ENCODE data around the gene LRRC4B. TPM values are rescaled to one million over a fixed set of nuclear protein-coding genes. Genes with fewer than 3 reads are reported as not detected.
"Not testable (repeated sequence)": the region's sequence is repeated elsewhere in the genome, so short reads cannot be mapped to it uniquely, and the experiment has no call there.

The LRRC4B gene
- total RNA-seq, 1 donor from 2014 or later = 56.0 TPM

DNA sequence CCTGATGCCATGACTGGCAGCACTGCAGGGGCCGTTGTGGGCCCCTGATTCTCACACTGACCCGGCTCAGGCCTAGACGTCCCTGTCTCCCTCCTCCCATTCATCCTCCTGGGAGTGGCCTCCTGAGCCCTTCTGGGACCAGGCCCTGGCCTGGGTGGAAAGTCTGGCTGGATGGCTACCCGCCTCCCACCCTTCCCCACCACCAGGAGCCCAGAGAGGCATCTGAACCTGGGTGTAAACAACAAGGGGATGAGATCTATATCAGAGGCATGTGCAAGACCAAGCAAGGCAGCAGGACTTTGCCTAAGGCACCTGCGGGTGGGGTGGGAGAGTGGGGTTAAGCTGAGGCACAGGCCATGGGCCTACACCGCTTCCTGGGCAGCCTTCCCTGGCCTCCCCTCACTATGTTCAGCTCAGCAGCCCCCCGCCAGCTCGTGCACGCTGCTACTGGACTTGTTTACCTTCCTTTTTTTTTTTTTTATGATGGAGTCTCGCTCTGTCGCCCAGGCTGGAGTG lies 32.5 kb downstream of the LRRC4B start:
- TF ChIP-seq, protein P1, sequence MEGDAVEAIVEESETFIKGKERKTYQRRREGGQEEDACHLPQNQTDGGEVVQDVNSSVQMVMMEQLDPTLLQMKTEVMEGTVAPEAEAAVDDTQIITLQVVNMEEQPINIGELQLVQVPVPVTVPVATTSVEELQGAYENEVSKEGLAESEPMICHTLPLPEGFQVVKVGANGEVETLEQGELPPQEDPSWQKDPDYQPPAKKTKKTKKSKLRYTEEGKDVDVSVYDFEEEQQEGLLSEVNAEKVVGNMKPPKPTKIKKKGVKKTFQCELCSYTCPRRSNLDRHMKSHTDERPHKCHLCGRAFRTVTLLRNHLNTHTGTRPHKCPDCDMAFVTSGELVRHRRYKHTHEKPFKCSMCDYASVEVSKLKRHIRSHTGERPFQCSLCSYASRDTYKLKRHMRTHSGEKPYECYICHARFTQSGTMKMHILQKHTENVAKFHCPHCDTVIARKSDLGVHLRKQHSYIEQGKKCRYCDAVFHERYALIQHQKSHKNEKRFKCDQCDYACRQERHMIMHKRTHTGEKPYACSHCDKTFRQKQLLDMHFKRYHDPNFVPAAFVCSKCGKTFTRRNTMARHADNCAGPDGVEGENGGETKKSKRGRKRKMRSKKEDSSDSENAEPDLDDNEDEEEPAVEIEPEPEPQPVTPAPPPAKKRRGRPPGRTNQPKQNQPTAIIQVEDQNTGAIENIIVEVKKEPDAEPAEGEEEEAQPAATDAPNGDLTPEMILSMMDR (IDR thresholded peaks at IDR 0.05) = no peak
- Histone ChIP-seq H3K27me3 (no peaks in the 10 kb centered on the region), H3K9me3 (peaks cover 0 to 11% of the 10 kb centered on the region in 2 donors), H3K27ac (no peak overlapping the region), H3K4me1 (no peaks in the 10 kb centered on the region), H3K4me3 (no peak overlapping the region), H3K36me3 (no peaks in the 10 kb centered on the region)
- DNase-seq (ENCODE audit: low spot score in 2 of 2) = no peak
- intact Hi-C loops (cut with DNase I) = no loop called here

DNA sequence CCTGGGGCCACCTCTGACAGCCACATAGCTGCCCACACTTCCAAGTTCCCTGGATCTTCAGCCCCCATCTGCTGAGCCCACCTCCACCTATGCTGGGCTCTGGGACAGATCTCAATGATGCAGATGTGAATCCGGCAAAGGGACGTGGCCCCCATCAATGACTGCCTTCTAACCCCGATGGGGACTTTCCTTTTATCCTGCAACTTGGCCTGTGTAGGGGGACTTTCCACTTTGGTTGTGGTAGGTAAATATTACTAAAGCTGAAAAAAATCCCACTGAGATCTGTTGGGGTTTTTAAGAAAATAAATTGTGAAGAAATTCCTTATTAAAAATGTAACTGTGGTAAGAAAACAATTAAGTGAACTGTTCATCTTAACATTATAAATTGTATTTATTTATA lies 33.8 kb downstream of the LRRC4B start:
- H3K9me3 ChIP-seq = peaks cover 0 to 11% of the 10 kb centered on the region in 2 donors
- no peak overlapping the region for H3K27ac ChIP-seq
- H3K4me3 ChIP-seq = no peak overlapping the region
- DNase-seq (ENCODE audit: low spot score in 2 of 2) = no peak
- H3K4me1 ChIP-seq = no peaks in the 10 kb centered on the region
- H3K27me3 ChIP-seq = no peaks in the 10 kb centered on the region
- intact Hi-C loops (cut with DNase I) = no loop called here
- H3K36me3 ChIP-seq = no peaks in the 10 kb centered on the region
- TF ChIP-seq, protein P1 (IDR thresholded peaks at IDR 0.05) = no peak

DNA sequence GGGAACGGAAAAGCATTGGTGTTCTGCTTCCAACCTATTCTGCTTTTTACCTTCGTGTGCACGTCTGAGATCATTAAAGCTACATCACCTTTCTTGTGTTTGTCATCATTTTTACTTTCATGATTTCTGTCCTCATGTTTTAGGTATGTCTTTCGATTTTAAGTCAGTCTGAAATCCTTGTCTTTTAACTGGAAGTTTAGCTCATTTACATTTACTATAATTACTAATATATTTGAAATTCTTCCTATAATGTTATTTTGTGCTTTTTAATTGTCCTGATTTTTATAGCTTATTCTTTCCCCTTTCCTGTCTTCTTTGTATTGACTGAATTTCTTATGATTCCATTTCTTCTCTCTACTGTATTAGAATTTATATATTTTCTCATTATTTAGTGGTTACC lies 35.3 kb downstream of the LRRC4B start:
- Histone ChIP-seq H3K4me1 (no peaks in the 10 kb centered on the region), H3K27ac (no peak overlapping the region), H3K9me3 (peaks cover 0 to 11% of the 10 kb centered on the region in 2 donors), H3K27me3 (no peaks in the 10 kb centered on the region), H3K36me3 (no peaks in the 10 kb centered on the region), H3K4me3 (no peak overlapping the region)
- intact Hi-C loops (cut with DNase I) = no loop called here
- DNase-seq (ENCODE audit: low spot score in 2 of 2) = no peak
- TF ChIP-seq, protein P1 (IDR thresholded peaks at IDR 0.05) = no peak

DNA sequence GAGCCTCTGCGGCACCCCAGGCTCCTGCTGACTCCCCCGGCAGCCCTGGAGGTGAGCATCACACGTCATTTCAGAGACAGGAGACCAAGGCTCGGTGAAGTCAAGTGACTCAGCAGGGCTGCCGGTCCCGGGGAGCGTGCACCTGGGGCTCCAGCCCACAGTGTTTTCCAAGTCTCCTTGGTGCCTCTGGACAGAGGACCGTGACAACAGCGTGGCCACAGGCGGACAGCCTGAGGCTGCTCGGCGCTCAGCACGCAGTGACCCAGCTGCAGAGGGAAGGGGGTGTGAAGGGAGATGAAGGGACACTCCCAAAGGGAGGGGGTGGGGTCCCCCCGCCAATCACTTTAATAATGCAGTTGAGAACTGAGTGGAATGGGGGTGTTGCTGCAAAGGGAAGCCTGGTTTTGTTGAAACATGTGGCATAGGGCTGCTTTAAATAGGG lies 37.0 kb downstream of the LRRC4B start:
- H3K4me3 ChIP-seq = no peak overlapping the region

DNA sequence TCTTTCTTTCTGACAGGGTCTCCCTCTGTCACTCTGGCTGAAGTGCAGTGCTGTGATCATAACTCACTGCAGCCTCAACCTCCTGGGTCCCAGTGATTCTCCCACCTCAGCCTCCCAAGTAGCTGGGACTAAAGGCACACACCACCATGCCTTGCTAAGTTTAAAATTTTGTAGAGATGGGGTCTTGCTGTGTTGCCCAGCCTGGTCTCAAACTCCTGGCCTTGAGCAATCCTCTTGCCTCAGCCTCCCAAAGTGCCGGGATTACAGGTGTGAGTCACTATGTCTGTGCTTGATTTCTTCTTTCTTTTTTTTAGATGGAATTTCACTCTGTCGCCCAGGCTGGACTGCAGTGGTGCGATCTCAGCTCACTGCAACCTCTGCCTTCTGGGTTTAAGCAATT lies 40.2 kb downstream of the LRRC4B start:
- H3K36me3 ChIP-seq; H3K9me3 ChIP-seq; H3K4me3 ChIP-seq; DNase-seq (ENCODE audit: low spot score in 2 of 2); H3K27me3 ChIP-seq; H3K4me1 ChIP-seq; intact Hi-C loops (cut with DNase I); H3K27ac ChIP-seq: not testable (repeated sequence)

More for the DNA sequence above, 37.0 kb downstream of the LRRC4B start:
- Histone ChIP-seq H3K27ac (no peak overlapping the region), H3K9me3 (peaks cover 0 to 11% of the 10 kb centered on the region in 2 donors), H3K4me1 (no peaks in the 10 kb centered on the region), H3K36me3 (no peaks in the 10 kb centered on the region), H3K27me3 (no peaks in the 10 kb centered on the region)
- DNase-seq (ENCODE audit: low spot score in 2 of 2) = no peak
- intact Hi-C loops (cut with DNase I) = no loop called here
- TF ChIP-seq, protein P1 (IDR thresholded peaks at IDR 0.05) = no peak

DNA sequence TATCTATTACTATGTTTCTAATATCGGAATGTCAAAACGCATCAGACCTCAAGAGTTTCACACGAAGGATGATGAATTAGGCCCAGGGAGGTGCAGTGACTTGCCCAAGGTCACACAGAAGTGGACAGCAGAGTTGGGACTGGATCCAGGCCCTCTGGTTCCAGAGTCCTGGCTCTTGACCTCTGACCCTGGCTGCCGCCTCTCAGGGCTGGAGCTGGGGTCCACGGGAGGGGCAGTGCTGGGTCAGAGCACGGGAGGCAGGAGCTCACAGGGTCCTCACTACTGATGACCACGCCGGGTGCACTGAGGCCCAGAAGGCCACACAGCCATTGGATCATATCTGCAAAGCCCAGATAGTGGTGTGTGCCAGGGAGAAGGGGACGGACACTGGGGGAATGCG lies 45.4 kb downstream of the LRRC4B start:
- Histone ChIP-seq H3K9me3 (no peaks in the 10 kb centered on the region), H3K27ac (no peak overlapping the region), H3K4me1 (no peaks in the 10 kb centered on the region), H3K4me3 (no peak overlapping the region), H3K27me3 (no peaks in the 10 kb centered on the region), H3K36me3 (no peaks in the 10 kb centered on the region)
- TF ChIP-seq, protein P1 (IDR thresholded peaks at IDR 0.05) = no peak
- DNase-seq (ENCODE audit: low spot score in 2 of 2) = no peak
- intact Hi-C loops (cut with DNase I) = no loop called here
